RWPE2 (cell line): ENCODE results near the gene ATAD5.
A peak's percentile ranks its signal among the peaks of the same experiment; 100 is the strongest.
"Not testable (repeated sequence)": the region's sequence is repeated elsewhere in the genome, so short reads cannot be mapped to it uniquely, and the experiment has no call there.

ENCODE experiments used
- ATAC-seq: fragments of 200-7000 bp; cut with Tn5 transposase; 3 replicates; pipeline ENCODE4 v1.9.1; 2021; ENCODE audit warnings: low read depth
- DNase-seq: peaks from one replicate; pipeline ENCODE4 v3.0.0-alpha.2; 2020; ENCODE audit warnings: low spot score
- H3K27ac ChIP-seq: fragments of 450-650 bp; 2 replicates; pipeline ENCODE4 v1.5.1; 2017; ENCODE audit warnings: mild to moderate bottlenecking; ENCODE audit not compliant: poor library complexity, severe bottlenecking
- H3K27me3 ChIP-seq: fragments of 250-450 bp; sonication (Bioruptor Pico); 2 replicates; pipeline ENCODE4 v1.5.1; 2021; ENCODE audit warnings: mild to moderate bottlenecking, moderate library complexity; ENCODE audit not compliant: insufficient read depth, poor library complexity, severe bottlenecking
- H3K36me3 ChIP-seq: fragments of 250-450 bp; sonication (Bioruptor Pico); 2 replicates; pipeline ENCODE4 v1.5.1; 2020; ENCODE audit warnings: low read depth, mild to moderate bottlenecking, moderate library complexity
- H3K4me1 ChIP-seq: fragments of 250-450 bp; sonication (Bioruptor Pico); 2 replicates; pipeline ENCODE4 v1.5.1; 2021; ENCODE audit warnings: mild to moderate bottlenecking, moderate library complexity; ENCODE audit not compliant: insufficient read depth, poor library complexity, severe bottlenecking
- H3K4me3 ChIP-seq: fragments of 250-450 bp; sonication (Bioruptor Pico); 2 replicates; pipeline ENCODE4 v1.5.1; 2021; ENCODE audit warnings: mild to moderate bottlenecking, moderate library complexity; ENCODE audit not compliant: severe bottlenecking
- H3K9me3 ChIP-seq: fragments of 250-450 bp; sonication (Bioruptor Pico); 2 replicates; pipeline ENCODE4 v1.5.1; 2021; ENCODE audit warnings: mild to moderate bottlenecking, moderate library complexity; ENCODE audit not compliant: severe bottlenecking
- CTCF ChIP-seq: fragments of 450-650 bp; IDR thresholded peaks from one replicate; pipeline ENCODE4 v1.5.1; 2017; ENCODE audit warnings: mild to moderate bottlenecking, moderate library complexity; ENCODE audit not compliant: poor library complexity, severe bottlenecking

ATAD5 gene

GRCh38 chr17:30897311-30897710, 65.5 kb downstream of the ATAD5 start:
- H3K27ac ChIP-seq = no peak overlapping the region
- ATAC-seq (no peak), DNase-seq (no peak)
- no peak overlapping the region for H3K4me3 ChIP-seq
- H3K27me3 ChIP-seq = no peaks in the 10 kb centered on the region
- no peaks in the 10 kb centered on the region for H3K9me3 ChIP-seq
- no peaks in the 10 kb centered on the region for H3K4me1 ChIP-seq
- H3K36me3 ChIP-seq = peaks cover 78% of the 10 kb centered on the region
- no peak for TF ChIP-seq CTCF

GRCh38 chr17:30905742-30906100, 74.0 kb downstream of the ATAD5 start:
- Histone ChIP-seq H3K27ac (peak overlapping the region; percentile 64), H3K4me1 (peaks cover 3% of the 10 kb centered on the region), H3K36me3 (peaks cover 29% of the 10 kb centered on the region), H3K4me3 (peak overlapping the region; percentile 70), H3K9me3 (no peaks in the 10 kb centered on the region), H3K27me3 (no peaks in the 10 kb centered on the region)
- ATAC-seq (peak; percentile 43), DNase-seq (no peak)
- TF ChIP-seq CTCF = no peak

GRCh38 chr17:30906101-30906911, 74.5 kb downstream of the ATAD5 start, which contains the start of gene TEFM:
Gene TEFM (minus strand): TSS chr17:30906238. CDS start chr17:30906198, 40 bp downstream.
- H3K27me3 ChIP-seq = no peaks in the 10 kb centered on the region
- peaks cover 3% of the 10 kb centered on the region for H3K4me1 ChIP-seq
- no peak for TF ChIP-seq CTCF
- no peaks in the 10 kb centered on the region for H3K9me3 ChIP-seq
- peak within 1 kb of the TSS; percentile 70 for H3K4me3 ChIP-seq
- peak within 1 kb of the TSS; percentile 64 for H3K27ac ChIP-seq
- ATAC-seq (peak; percentile 94), DNase-seq (peak; percentile 88)
- H3K36me3 ChIP-seq = peaks cover 23% of the 10 kb centered on the region

- Histone ChIP-seq H3K27ac (no peak overlapping the region), H3K36me3 (peaks cover 5% of the 10 kb centered on the region), H3K4me3 (no peak overlapping the region), H3K9me3 (no peaks in the 10 kb centered on the region), H3K4me1 (peaks cover 3% of the 10 kb centered on the region), H3K27me3 (no peaks in the 10 kb centered on the region)
- no peak for TF ChIP-seq CTCF
- no peak for DNase-seq
- no peak for ATAC-seq
These were observed 77.1 kb downstream of the ATAD5 start for GRCh38 chr17:30908717-30909420.

GRCh38 chr17:30910151-30910550, 78.4 kb downstream of the ATAD5 start:
- not testable (repeated sequence) for H3K27ac ChIP-seq, DNase-seq

More at GRCh38 chr17:30910151-30910550, 78.4 kb downstream of the ATAD5 start:
- H3K9me3 ChIP-seq, H3K36me3 ChIP-seq, H3K27me3 ChIP-seq, ATAC-seq, H3K4me3 ChIP-seq, H3K4me1 ChIP-seq: not testable (repeated sequence)
